GM12878 (cell line): Measurements from ENCODE around the gene ROBO4. TPM values are rescaled to one million over a fixed set of nuclear protein-coding genes. Genes with fewer than 3 reads are reported as not detected.

Experiments used
- EGR1 ChIP-seq, 2 experiments: IDR thresholded peaks; 1 replicate in 1 of 2; 2 replicates in 1 of 2; pipeline ENCODE4 v1.6.1; 2011 to 2012; ENCODE audit warnings: low read depth in 2 of 2, low read length in 2 of 2, borderline replicate concordance in 1 of 2, mild to moderate bottlenecking in 1 of 2, moderate library complexity in 1 of 2
- ETV6 ChIP-seq, 2 experiments: fragments of 450-650 bp in 1 of 2; IDR thresholded peaks in 1 of 2; conservative IDR thresholded peaks in 1 of 2; 2 replicates each; pipeline ENCODE4 v1.6.1; 2014; ENCODE audit warnings: antibody characterized with exemption in 1 of 2, borderline replicate concordance in 1 of 2, low read depth in 1 of 2, mild to moderate bottlenecking in 1 of 2, moderate library complexity in 1 of 2
- EZH2 ChIP-seq: IDR thresholded peaks from 2 replicates; pipeline ENCODE4 v1.6.1; 2012; ENCODE audit warnings: low read depth, mild to moderate bottlenecking, control low read depth, inconsistent platforms, low read length, borderline replicate concordance; ENCODE audit not compliant: control insufficient read depth
- JUNB ChIP-seq: IDR thresholded peaks from 2 replicates; pipeline ENCODE4 v1.6.1; 2016; ENCODE audit warnings: antibody characterized with exemption, mild to moderate bottlenecking
- MTA2 ChIP-seq: fragments of 450-650 bp; IDR thresholded peaks from 2 replicates; pipeline ENCODE4 v1.6.1; 2016; ENCODE audit warnings: low read depth, mild to moderate bottlenecking, moderate library complexity
- SP1 ChIP-seq: IDR thresholded peaks from one replicate; pipeline ENCODE4 v1.6.1; 2011; ENCODE audit warnings: low read depth, low read length
- SPI1 ChIP-seq: IDR thresholded peaks from 2 replicates; pipeline ENCODE4 v1.6.1; 2011; ENCODE audit warnings: low read depth, mild to moderate bottlenecking, low read length, moderate library complexity, borderline replicate concordance; ENCODE audit not compliant: insufficient read depth
- SREBF1 ChIP-seq: IDR thresholded peaks from 2 replicates; pipeline ENCODE4 v1.6.1; 2012; ENCODE audit warnings: mild to moderate bottlenecking, low read length
- TAF1 ChIP-seq: IDR thresholded peaks from 2 replicates; pipeline ENCODE4 v1.6.1; 2011; ENCODE audit warnings: mild to moderate bottlenecking, low read depth, low read length, borderline replicate concordance
- ZNF217 ChIP-seq: fragments of 450-650 bp; IDR thresholded peaks from 2 replicates; pipeline ENCODE4 v1.6.1; 2017; ENCODE audit warnings: antibody characterized with exemption, mild to moderate bottlenecking
- ZSCAN29 ChIP-seq: fragments of 450-650 bp; IDR thresholded peaks from 2 replicates; pipeline ENCODE4 v1.6.1; 2017; ENCODE audit warnings: mild to moderate bottlenecking, moderate library complexity
- polyA plus RNA-seq, 11 experiments: library from polyadenylated mRNA; depleted of rRNA in 4 of 11; unstranded in 6 of 11; stranded (reverse) in 5 of 11; fragments of >200 nt; fragmentation: Nextera tagmentation in 4 of 11; fragmentation: Illumina TruSeq in 1 of 11; extraction: Ambion mirVana in 4 of 11; extraction: Trizol in 1 of 11; gene quantifications; 1 replicate in 1 of 11; 2 replicates in 10 of 11; pipeline versions ENCODE4 v1.2.1 to v1.2.3, GENCODE V29; 2011 to 2016; ENCODE audit warnings: inconsistent platforms in 2 of 11, missing spikeins in 2 of 11, low read depth in 1 of 11
- total RNA-seq, 4 experiments: library from RNA; depleted of rRNA in 3 of 4; stranded (reverse); fragments of >200 nt in 3 of 4; fragmentation: Illumina TruSeq in 1 of 4; extraction: Trizol in 1 of 4; gene quantifications; 2 replicates each; pipeline versions ENCODE4 v1.2.1 to v1.2.3, GENCODE V29; 2013 to 2021
- TF ChIP-seq, protein P1 (sequence below): fragments of 450-650 bp; IDR thresholded peaks from 2 replicates; pipeline ENCODE4 v1.6.1; 2017; ENCODE audit warnings: mild to moderate bottlenecking, moderate library complexity
- TF ChIP-seq, protein P2 (sequence below): fragments of 450-650 bp; IDR thresholded peaks from 2 replicates; pipeline ENCODE4 v1.6.1; 2017; ENCODE audit warnings: antibody characterized with exemption, mild to moderate bottlenecking, moderate library complexity

Gene ROBO4
- total and polyA plus RNA-seq, 10 of the 15 experiments (the other 5 are each of a cell fraction or from before 2014, with no cell fraction given) = not detected

DNA sequence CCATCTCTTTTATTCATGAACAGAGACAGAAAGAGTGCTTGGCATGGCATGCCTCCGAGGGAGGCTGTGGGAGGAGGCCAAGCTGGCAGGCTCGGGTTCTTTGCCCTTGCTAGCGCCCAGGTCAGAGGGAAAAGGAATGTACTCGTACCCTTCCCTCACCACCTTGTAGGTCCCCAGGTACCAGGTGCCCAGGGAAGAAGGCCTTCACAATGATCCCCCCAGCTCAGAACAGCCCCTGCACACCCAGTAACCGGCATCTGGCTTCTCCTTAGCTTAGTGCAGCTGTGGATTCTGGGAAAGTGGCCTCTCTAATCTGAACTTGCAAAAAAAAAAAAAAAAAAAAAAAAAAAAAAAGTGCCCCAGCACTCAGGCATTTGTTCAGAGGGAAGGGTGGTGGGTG lies 22.7 kb upstream of the ROBO4 start (continued):
- TF ChIP-seq, protein P1, sequence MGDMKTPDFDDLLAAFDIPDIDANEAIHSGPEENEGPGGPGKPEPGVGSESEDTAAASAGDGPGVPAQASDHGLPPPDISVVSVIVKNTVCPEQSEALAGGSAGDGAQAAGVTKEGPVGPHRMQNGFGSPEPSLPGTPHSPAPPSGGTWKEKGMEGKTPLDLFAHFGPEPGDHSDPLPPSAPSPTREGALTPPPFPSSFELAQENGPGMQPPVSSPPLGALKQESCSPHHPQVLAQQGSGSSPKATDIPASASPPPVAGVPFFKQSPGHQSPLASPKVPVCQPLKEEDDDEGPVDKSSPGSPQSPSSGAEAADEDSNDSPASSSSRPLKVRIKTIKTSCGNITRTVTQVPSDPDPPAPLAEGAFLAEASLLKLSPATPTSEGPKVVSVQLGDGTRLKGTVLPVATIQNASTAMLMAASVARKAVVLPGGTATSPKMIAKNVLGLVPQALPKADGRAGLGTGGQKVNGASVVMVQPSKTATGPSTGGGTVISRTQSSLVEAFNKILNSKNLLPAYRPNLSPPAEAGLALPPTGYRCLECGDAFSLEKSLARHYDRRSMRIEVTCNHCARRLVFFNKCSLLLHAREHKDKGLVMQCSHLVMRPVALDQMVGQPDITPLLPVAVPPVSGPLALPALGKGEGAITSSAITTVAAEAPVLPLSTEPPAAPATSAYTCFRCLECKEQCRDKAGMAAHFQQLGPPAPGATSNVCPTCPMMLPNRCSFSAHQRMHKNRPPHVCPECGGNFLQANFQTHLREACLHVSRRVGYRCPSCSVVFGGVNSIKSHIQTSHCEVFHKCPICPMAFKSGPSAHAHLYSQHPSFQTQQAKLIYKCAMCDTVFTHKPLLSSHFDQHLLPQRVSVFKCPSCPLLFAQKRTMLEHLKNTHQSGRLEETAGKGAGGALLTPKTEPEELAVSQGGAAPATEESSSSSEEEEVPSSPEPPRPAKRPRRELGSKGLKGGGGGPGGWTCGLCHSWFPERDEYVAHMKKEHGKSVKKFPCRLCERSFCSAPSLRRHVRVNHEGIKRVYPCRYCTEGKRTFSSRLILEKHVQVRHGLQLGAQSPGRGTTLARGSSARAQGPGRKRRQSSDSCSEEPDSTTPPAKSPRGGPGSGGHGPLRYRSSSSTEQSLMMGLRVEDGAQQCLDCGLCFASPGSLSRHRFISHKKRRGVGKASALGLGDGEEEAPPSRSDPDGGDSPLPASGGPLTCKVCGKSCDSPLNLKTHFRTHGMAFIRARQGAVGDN = no peak
- TF ChIP-seq SPI1 (no peak), TAF1 (no peak), ZSCAN29 (no peak), SREBF1 (no peak), JUNB (no peak), ETV6 (conservative IDR thresholded peaks at IDR 0.05 in 1 of 2, IDR thresholded peaks at IDR 0.05 in 1 of 2; ENCODE audit: borderline replicate concordance in 1 of 2, low read depth in 1 of 2) (no peak), MTA2 (no peak), EGR1 (IDR thresholded peaks at IDR 0.05; ENCODE audit: borderline replicate concordance in 1 of 2, low read depth in 2 of 2, low read length in 2 of 2) (no peak), SP1 (no peak), EZH2 (no peak), ZNF217 (no peak)
- TF ChIP-seq, protein P2, sequence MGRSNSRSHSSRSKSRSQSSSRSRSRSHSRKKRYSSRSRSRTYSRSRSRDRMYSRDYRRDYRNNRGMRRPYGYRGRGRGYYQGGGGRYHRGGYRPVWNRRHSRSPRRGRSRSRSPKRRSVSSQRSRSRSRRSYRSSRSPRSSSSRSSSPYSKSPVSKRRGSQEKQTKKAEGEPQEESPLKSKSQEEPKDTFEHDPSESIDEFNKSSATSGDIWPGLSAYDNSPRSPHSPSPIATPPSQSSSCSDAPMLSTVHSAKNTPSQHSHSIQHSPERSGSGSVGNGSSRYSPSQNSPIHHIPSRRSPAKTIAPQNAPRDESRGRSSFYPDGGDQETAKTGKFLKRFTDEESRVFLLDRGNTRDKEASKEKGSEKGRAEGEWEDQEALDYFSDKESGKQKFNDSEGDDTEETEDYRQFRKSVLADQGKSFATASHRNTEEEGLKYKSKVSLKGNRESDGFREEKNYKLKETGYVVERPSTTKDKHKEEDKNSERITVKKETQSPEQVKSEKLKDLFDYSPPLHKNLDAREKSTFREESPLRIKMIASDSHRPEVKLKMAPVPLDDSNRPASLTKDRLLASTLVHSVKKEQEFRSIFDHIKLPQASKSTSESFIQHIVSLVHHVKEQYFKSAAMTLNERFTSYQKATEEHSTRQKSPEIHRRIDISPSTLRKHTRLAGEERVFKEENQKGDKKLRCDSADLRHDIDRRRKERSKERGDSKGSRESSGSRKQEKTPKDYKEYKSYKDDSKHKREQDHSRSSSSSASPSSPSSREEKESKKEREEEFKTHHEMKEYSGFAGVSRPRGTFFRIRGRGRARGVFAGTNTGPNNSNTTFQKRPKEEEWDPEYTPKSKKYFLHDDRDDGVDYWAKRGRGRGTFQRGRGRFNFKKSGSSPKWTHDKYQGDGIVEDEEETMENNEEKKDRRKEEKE = no peak
